GM18505 (cell line): ENCODE data around the gene ZNF311.
"Not testable (repeated sequence)": the region's sequence is repeated elsewhere in the genome, so short reads cannot be mapped to it uniquely, and the experiment has no call there.

Experiments used
- ATAC-seq: cut with Tn5 transposase; IDR thresholded peaks from one replicate; pipeline ENCODE4 v1.9.1; 2021; ENCODE audit not compliant: unreplicated experiment
- POLR2A ChIP-seq: IDR thresholded peaks from 4 replicates; pipeline ENCODE4 v1.6.1; 2011; ENCODE audit warnings: borderline replicate concordance; ENCODE audit not compliant: insufficient read depth, insufficient read length; ENCODE audit errors: extremely low read depth

The ZNF311 gene

DNA sequence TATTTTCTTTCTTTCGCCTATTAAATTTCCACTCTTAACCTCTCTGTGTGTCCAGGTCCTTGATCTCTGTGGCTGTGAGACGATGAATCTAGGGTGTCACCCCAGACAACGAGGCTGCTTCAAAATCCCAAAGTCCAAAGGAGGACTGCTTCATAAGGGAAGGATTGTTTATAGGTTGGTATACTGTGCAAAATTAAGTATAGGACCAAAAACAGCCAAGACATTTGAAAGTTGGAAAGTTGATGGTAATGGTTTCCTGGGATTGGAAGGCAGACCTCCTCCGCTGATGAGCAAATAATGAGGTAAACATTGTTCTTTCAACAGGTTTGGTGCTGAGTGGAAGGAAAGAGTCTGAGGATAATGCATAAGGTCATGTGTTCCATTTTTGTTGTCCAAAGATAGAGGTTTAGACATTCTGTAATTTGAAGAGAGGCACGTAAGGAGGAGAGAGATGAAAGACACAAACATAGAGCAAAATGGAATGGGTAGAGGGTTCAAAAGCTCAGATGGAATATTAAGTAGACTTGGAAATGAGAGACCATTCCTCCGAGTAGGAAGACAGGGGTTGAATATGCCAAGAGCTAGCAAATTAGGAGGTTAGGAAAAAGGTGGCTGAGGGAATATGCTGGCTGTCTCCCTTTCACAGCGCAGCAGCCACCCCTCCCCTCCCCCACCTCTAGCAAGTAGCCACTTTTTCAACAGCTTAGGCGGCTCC lies 24.8 kb downstream of the ZNF311 start:
- TF ChIP-seq POLR2A: no peak
- ATAC-seq: no peak

DNA sequence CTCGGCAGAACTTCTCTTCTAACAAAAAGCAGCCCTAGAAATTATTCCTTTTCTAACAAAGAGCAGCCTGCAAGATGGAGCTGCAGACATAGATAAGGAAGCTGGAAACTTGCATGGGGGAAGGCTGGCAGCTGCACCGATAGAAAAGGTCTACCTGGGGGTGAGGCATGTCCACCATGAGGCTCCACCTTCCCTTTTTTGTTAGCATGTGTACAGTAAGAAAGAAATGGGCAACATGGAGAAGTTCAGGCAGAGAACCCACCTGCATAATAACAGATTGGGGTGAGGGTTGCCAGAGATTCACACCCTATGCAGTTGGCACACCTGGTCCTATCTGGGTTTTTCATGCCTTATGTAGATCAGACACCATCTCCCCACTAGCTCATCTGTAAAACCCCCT lies 25.4 kb downstream of the ZNF311 start:
- TF ChIP-seq POLR2A: no peak
- ATAC-seq: no peak

GRCh38 chr6:28978959-28979561 lies 26.1 kb downstream of the ZNF311 start:
- TF ChIP-seq POLR2A: no peak
- no peak for ATAC-seq

- ATAC-seq: no peak
- TF ChIP-seq POLR2A: no peak
These were observed 27.0 kb downstream of the ZNF311 start for GRCh38 chr6:28978133-28978491.

DNA sequence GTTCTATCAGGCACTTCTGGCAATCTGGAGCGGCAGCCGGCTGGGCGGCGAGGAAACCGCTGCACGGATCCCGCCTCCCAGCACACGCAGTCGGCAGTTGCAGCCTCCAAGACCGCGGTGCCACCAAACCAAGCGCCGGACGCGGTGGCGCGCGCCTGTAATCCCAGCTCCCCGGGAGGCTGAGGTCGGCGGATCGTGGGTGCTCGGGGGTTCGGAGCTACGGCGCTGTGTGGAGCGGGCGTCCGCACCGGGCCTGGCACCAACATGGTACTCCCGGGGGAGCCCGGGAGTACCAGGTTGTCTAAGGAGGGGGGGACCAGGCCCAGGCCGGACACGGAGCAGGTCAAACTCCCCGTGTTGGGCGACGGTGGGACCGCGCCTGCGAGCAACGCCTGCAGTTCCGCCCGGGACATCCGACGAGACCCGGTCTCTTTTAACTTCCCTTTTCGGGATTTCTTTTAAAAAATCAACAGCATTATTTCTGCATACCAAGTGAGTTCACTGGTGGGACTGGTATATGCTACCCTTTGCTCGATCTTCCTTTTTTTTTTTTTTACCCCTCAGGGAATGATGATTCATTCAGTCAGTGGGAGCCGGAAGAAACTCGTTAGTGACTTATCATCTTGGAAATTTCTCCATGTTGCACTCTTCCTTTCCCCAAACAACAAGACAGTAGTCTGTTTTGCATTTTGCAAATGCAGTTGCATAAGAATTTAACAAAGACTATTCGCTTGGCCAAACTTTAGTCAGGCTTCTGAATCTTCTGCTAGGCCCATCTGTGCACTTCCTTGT lies 27.6 kb downstream of the ZNF311 start:
- ATAC-seq: no peak

GRCh38 chr6:28976677-28977076 lies 28.4 kb downstream of the ZNF311 start:
- TF ChIP-seq POLR2A: no peak
- no peak for ATAC-seq

More for the DNA sequence above, 27.6 kb downstream of the ZNF311 start:
- no peak for TF ChIP-seq POLR2A

DNA sequence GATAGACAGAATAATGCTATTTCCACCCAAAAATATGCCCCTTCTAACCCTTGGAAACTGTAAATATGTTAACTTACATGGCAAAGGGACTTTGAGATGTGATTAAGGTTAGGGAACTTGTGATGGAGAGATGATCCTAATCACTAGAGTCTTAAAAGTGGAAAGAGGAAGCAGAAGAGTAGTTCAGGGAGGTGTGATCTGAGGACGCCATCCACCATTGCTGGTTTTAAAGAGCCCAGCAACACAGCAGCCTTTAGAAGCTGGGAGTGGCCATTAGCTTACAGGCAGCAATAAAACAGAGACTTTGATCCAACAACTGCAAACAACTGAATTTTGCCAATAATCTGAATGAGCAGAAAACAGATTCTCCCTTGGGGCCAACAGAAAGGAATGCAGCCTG lies 30.6 kb downstream of the ZNF311 start:
- TF ChIP-seq POLR2A: no peak
- ATAC-seq: no peak

GRCh38 chr6:28970056-28970455 lies 35.1 kb downstream of the ZNF311 start:
- ATAC-seq: not testable (repeated sequence)

- TF ChIP-seq POLR2A: no peak
- no peak for ATAC-seq
These were observed 36.0 kb downstream of the ZNF311 start for GRCh38 chr6:28969129-28969528.

GRCh38 chr6:28968476-28968875 lies 36.6 kb downstream of the ZNF311 start:
- no peak for ATAC-seq
- no peak for TF ChIP-seq POLR2A

- ATAC-seq: no peak
These were observed 39.4 kb downstream of the ZNF311 start for GRCh38 chr6:28965706-28966105.

DNA sequence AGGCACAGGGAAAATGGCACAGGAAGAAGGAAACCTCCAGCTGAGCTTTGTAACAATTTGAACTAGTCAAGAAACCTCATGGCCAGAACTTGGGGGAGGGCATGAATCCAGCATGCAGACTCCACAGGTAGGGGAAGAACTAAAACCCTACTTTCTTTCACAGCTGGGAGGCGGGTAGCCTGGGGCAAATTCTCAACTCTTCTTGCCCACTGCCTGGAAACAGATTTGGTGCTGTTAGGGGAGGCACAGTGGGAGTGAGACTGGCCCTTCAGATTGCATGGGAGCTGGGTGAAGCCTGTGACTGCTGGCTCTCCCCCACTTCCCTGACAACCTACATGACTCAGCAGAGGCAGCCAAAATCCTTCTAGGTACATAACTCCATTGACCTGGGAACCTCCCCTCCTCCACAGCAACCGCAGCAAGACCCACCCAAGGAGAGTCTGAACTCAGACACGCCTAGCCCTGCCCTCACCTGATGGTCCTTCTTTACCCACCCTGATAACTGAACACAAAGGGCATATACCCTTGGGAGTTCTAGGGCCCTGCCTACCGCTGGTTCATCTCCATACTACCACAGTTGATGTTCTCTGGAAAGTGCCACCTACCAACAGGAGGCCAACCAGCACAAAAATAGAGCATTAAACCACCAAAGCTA lies 44.1 kb downstream of the ZNF311 start:
- no peak for ATAC-seq
- no peak for TF ChIP-seq POLR2A

More at GRCh38 chr6:28965706-28966105, 39.4 kb downstream of the ZNF311 start:
- no peak for TF ChIP-seq POLR2A

- not testable (repeated sequence) for ATAC-seq
These were observed 46.4 kb downstream of the ZNF311 start for GRCh38 chr6:28958561-28959243.

GRCh38 chr6:28957795-28958314 lies 47.3 kb downstream of the ZNF311 start:
- ATAC-seq: not testable (repeated sequence)
